ENCODE data around the gene TMEM271. TPM values are rescaled to one million over a fixed set of nuclear protein-coding genes. Genes with fewer than 3 reads are reported as not detected.

TMEM271 gene
- total and polyA plus RNA-seq, 10 of the 15 experiments (the other 5 are each of a cell fraction or from before 2014, with no cell fraction given): not detected

- CTCF ChIA-PET: no interaction called here
- 60% methylated on average over 24 of the region's 29 CpGs for WGBS (ENCODE audit: insufficient coverage, insufficient replicate concordance, low lambda C conversion rate, missing lambda C conversion rate)
- ATAC-seq (no peak), FAIRE-seq (no peak), DNase-seq (ENCODE audit: low read depth, low spot score) (no peak)
- BruUV-seq (replicated peaks): no TSS peak
- in situ Hi-C loops (cut with MboI): no loop called here
- Histone ChIP-seq H3K4me1 (ENCODE audit: control insufficient read depth, insufficient read depth, low read length) (no peaks in the 10 kb centered on the region), H4K20me1 (ENCODE audit: control insufficient read depth, insufficient read depth) (no peaks in the 10 kb centered on the region), H3K27ac (ENCODE audit: control insufficient read depth, insufficient read depth) (no peak overlapping the region), H3K9me3 (replicated peaks; ENCODE audit: control insufficient read depth, insufficient read depth, low read length) (no peaks in the 10 kb centered on the region; the same call in 1 of the 3 replicates), H3K36me3 (ENCODE audit: control insufficient read depth in 2 of 2, insufficient read depth in 2 of 2, low read length in 1 of 2) (no peaks in the 10 kb centered on the region), H3K4me2 (ENCODE audit: control insufficient read depth, insufficient read depth) (no peak overlapping the region), H3K9ac (ENCODE audit: control insufficient read depth, insufficient read depth, low read length) (no peak overlapping the region), H3K27me3 (replicated peaks in 1 of 2; ENCODE audit: control insufficient read depth in 2 of 2, insufficient read depth in 2 of 2, low read length in 1 of 2) (no peaks in the 10 kb centered on the region), H3K79me2 (ENCODE audit: control insufficient read depth, insufficient read depth, low read length) (no peaks in the 10 kb centered on the region), H3K4me3 (no peak overlapping the region), H2AFZ (ENCODE audit: control insufficient read depth, low read depth, low read length) (no peak overlapping the region)
- POLR2A ChIA-PET: no interaction called here
- RAD21 ChIA-PET (ENCODE audit: unreplicated experiment): no interaction called here
- intact Hi-C loops (cut with micrococcal nuclease; ENCODE audit: unreplicated experiment): no loop called here
- SMC1A ChIA-PET (ENCODE audit: uncharacterized antibody, unreplicated experiment): no interaction called here
- TF ChIP-seq SP1 (IDR thresholded peaks at IDR 0.05; ENCODE audit: low read depth, low read length) (no peak), JUND (IDR thresholded peaks at IDR 0.05; ENCODE audit: low read depth, low read length) (no peak), PRDM15 (CRISPR knock-in tag; IDR thresholded peaks at IDR 0.05) (no peak), LARP7 (IDR thresholded peaks at IDR 0.05) (no peak), MAX (IDR thresholded peaks at IDR 0.05; ENCODE audit: low read depth, low read length) (no peak), POU2F2 (IDR thresholded peaks at IDR 0.05; ENCODE audit: borderline replicate concordance, low read depth, low read length) (no peak), CTCF (IDR thresholded peaks at IDR 0.05 in 2 of 3, conservative IDR thresholded peaks at IDR 0.05 in 1 of 3; ENCODE audit: control insufficient read depth in 2 of 3, extremely low read depth in 1 of 3, insufficient read depth in 1 of 3, low read depth in 3 of 3, low read length in 3 of 3) (no peak), RAD51 (IDR thresholded peaks at IDR 0.05) (no peak), HDAC2 (IDR thresholded peaks at IDR 0.05) (no peak), HSF1 (IDR thresholded peaks at IDR 0.05; ENCODE audit: low read depth, low read length) (no peak), TCF12 (IDR thresholded peaks at IDR 0.05; ENCODE audit: low read depth, low read length) (no peak), IRF5 (IDR thresholded peaks at IDR 0.05; ENCODE audit: borderline replicate concordance) (no peak), HCFC1 (IDR thresholded peaks at IDR 0.05; ENCODE audit: low read length) (no peak), MTA3 (IDR thresholded peaks at IDR 0.05; ENCODE audit: borderline replicate concordance, low read length) (no peak), PAX8 (IDR thresholded peaks at IDR 0.05) (no peak), STAT1 (conservative IDR thresholded peaks at IDR 0.05) (no peak), WRNIP1 (IDR thresholded peaks at IDR 0.05; ENCODE audit: borderline replicate concordance, low read depth, low read length) (no peak), STAT3 (IDR thresholded peaks at IDR 0.05; ENCODE audit: low read depth, low read length) (no peak)
Observed at GRCh38 chr4:623914-624566, 47.9 kb upstream of the TMEM271 start.
